Epithelial cell of proximal tubule (primary cell): Measurements from ENCODE around the gene C12orf43. TPM values are rescaled to one million over a fixed set of nuclear protein-coding genes. Genes with fewer than 3 reads are reported as not detected.

ENCODE experiments used
- DNase-seq: peaks from one replicate; pipeline ENCODE4 v3.0.0-alpha.2; 2011; ENCODE audit warnings: low read depth
- H3K4me3 ChIP-seq: 2 replicates; pipeline ENCODE4 v1.5.1; 2011; ENCODE audit warnings: low read depth, mild to moderate bottlenecking, low read length
- total RNA-seq: library from RNA; depleted of rRNA; stranded (reverse); fragments of >200 nt; gene quantifications from 2 replicates; pipeline ENCODE4 v1.2.3, GENCODE V29; 2015
- TF ChIP-seq, protein P1 (sequence below): conservative IDR thresholded peaks from 2 replicates; pipeline ENCODE4 v1.5.1; 2012; ENCODE audit warnings: low read depth, mild to moderate bottlenecking, low read length

Gene C12orf43
- total RNA-seq, 1 donor from 2014 or later, result 20.6 TPM

DNA sequence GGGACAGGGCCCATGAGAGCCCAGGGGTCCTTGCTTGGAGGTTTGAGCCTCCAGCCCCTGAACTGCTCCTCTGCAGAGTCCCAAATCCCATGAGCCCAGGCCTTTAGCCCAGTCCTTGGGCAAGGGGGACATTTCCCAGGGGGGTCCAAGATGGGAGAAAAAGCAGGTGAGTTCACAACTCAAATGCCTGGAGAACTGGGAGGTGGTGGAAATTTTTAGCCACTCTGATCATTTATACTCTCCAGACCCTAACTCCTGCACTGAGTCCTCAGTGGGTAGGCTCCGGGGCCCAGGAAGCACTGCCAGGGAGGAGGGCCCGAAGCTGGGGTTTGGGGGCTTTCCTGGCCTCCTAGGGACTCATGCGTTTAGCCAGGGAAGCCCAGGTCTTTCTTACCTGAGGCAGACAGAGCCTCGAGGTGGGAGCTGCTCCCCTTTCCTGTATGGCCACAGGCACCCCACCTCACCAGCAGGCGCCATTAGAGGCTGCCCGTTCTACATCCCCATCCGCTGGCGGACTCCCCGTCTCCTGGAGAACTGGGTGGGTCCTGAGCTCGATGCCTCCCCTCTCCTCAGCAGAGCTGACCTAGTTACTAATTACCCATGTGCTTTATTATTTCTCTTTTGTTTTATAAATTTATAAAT is 36.9 kb downstream of the C12orf43 start:
- H3K4me3 ChIP-seq, result peak overlapping the region; percentile 70
- TF ChIP-seq, protein P1, sequence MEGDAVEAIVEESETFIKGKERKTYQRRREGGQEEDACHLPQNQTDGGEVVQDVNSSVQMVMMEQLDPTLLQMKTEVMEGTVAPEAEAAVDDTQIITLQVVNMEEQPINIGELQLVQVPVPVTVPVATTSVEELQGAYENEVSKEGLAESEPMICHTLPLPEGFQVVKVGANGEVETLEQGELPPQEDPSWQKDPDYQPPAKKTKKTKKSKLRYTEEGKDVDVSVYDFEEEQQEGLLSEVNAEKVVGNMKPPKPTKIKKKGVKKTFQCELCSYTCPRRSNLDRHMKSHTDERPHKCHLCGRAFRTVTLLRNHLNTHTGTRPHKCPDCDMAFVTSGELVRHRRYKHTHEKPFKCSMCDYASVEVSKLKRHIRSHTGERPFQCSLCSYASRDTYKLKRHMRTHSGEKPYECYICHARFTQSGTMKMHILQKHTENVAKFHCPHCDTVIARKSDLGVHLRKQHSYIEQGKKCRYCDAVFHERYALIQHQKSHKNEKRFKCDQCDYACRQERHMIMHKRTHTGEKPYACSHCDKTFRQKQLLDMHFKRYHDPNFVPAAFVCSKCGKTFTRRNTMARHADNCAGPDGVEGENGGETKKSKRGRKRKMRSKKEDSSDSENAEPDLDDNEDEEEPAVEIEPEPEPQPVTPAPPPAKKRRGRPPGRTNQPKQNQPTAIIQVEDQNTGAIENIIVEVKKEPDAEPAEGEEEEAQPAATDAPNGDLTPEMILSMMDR, result no peak
- DNase-seq, result no peak

DNA sequence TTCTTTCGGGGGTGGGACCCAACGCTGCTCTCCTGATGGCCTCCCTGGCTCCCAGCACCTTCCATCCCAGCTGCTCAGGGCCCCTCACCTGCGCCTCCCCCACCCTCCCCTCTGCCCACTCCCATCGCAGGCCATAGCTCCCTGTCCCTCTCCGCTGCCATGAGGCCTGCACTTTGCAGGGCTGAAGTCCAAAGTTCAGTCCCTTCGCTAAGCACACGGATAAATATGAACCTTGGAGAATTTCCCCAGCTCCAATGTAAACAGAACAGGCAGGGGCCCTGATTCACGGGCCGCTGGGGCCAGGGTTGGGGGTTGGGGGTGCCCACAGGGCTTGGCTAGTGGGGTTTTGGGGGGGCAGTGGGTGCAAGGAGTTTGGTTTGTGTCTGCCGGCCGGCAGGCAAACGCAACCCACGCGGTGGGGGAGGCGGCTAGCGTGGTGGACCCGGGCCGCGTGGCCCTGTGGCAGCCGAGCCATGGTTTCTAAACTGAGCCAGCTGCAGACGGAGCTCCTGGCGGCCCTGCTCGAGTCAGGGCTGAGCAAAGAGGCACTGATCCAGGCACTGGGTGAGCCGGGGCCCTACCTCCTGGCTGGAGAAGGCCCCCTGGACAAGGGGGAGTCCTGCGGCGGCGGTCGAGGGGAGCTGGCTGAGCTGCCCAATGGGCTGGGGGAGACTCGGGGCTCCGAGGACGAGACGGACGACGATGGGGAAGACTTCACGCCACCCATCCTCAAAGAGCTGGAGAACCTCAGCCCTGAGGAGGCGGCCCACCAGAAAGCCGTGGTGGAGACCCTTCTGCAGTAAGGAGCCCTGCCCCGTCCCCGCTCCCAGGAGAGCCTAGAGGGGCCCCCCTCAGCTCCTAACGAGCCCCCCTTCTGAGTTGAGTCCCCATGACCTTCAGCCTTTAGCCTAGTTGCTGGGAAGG is 37.7 kb downstream of the C12orf43 start, which contains the start of gene HNF1A:
HNF1A (plus strand) TSS at position 248 of the 924 bp plus-strand sequence; CDS start at position 474, 226 bp downstream.
- H3K4me3 ChIP-seq, result peak within 1 kb of the TSS; percentile 70
- TF ChIP-seq, protein P1, result no peak
- no peak for DNase-seq

DNA sequence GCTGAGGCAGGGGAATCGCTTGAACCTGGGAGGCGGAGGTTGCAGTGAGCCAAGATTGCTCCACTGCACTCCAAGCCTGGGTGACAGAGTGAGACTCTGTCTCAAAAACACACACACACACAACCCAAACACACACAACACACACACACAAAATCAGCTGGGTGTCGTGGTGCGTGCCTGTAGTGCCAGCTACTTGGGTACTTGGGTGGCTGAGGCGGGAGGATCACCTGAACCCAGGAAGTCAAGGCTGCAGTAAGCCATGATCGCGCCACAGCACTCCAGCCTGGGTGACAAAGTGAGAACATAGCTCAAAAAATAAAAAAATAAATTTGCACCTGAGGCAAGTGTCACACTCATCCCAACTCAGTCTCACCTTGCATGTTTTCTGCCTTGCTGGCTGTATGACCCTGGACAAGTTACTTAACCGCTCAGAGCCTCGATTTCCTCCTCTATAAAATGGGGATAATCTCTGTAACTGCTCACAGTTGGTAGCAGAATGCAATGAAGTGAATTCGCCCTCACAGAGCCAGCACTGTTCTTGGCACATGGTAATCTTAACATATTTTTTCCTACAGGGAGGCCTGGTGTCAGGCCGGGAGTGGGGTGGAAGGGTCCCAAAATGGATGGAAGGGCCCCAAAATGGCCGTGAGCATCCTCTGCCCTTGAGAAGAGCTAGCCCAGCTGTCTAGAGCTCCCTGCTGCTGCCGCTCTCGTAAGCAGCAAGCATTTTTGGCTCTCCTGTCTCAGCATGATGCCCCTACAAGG is 38.6 kb downstream of the C12orf43 start:
- TF ChIP-seq, protein P1, result no peak
- H3K4me3 ChIP-seq, result peak overlapping the region; percentile 70
- no peak for DNase-seq

DNA sequence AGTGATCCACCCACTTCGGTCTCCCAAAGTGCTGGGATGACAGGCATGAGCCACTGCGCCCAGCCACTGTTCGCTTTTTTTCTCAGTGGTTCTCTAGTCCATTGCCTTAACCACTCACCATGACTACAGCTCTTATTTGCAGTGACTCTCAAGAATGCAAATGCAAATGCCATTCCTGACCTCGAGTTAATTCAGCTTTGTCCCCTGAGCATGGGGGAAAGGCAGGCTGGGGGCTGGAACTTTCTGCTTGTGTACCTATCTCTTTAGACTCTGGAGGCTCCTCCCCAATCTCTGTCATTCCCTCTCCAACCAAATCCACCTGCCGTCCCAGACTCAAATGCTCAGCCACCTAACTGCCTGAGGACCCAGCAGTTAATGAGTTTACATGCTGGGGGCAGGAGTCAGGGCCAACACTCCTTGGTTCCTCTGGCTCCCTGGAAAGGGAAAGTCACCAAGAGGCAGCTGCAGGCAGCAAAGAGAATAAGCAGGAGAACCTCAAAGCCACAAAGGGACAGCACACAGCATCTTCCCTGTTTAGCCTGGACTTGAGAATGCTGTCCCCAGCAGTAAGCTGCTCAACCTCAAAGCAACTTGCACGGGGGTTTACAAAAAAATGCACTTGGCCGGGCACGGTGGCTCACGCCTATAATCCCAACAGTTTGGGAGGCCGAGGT is 43.3 kb downstream of the C12orf43 start:
- H3K4me3 ChIP-seq, result no peak overlapping the region
- TF ChIP-seq, protein P1, result no peak
- DNase-seq, result peak; percentile 86

DNA sequence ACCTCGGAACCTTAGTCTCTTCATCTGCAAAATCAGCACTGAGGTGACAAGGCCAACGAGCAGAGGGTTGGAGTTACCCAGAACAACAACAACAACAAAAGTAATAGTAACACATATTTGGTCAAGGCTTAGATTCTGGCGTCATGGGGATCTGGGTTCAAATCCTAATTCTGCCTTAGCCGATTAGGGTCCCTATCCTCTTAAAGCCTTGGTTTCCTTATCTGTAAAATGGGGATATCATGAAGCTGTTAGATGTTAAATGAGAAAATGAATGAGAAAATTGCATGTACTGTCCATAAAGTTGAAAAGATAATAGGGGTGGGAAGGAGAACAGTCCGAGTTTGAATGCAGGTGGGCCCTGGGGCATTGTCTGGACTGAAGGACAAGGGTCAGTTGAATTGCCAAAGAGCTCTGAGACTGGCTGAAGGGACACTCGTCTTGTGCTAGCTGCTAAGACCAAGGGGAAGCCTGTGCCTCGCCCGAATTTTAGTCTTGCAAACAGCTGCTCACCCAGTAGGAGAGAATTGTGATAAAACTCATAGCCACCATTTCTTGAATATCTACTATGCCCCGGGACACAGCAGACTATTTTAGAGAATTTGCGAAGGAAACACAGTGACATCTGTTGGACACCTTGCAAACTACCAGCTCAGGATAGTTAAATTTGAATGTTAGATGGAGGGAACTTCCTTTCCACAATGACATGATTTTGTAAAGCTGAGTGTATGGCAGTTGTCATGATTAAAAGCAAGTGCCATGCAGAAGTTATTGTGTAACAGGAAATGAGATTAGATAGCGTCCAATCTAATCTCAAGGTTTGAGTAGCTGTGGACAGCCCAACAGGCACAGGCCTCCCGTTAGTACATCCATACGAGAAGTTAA is 44.7 kb downstream of the C12orf43 start:
- TF ChIP-seq, protein P1, result peak; percentile 78
- no peak overlapping the region for H3K4me3 ChIP-seq
- no peak for DNase-seq
